GM19351 (cell line): ENCODE measurements around the gene SLC8A1.

Experiments used
- ATAC-seq: cut with Tn5 transposase; IDR thresholded peaks from one replicate; pipeline ENCODE4 v1.9.1; 2021; ENCODE audit warnings: mild to moderate bottlenecking, moderate library complexity; ENCODE audit not compliant: unreplicated experiment

The SLC8A1 gene

GRCh38 chr2:40451918-40452605, at the start of gene SLC8A1:
Gene SLC8A1 (minus strand): TSS chr2:40452090.
- ATAC-seq: peak; percentile 41

GRCh38 chr2:40499437-40499836, 47.5 kb upstream of the SLC8A1 start:
- no peak for ATAC-seq

GRCh38 chr2:40497251-40497859, 45.5 kb upstream of the SLC8A1 start:
- ATAC-seq: no peak

GRCh38 chr2:40489678-40489960, 37.7 kb upstream of the SLC8A1 start:
- no peak for ATAC-seq

- ATAC-seq: no peak
These were observed 37.2 kb upstream of the SLC8A1 start for GRCh38 chr2:40488927-40489677.

- no peak for ATAC-seq
These were observed 36.3 kb upstream of the SLC8A1 start for GRCh38 chr2:40488101-40488601.

- no peak for ATAC-seq
These were observed 35.7 kb upstream of the SLC8A1 start for GRCh38 chr2:40487602-40488001.

GRCh38 chr2:40485854-40486253, 34.0 kb upstream of the SLC8A1 start:
- ATAC-seq: no peak

GRCh38 chr2:40485318-40485717, 33.4 kb upstream of the SLC8A1 start:
- ATAC-seq: no peak

- ATAC-seq: no peak
These were observed 31.8 kb upstream of the SLC8A1 start for GRCh38 chr2:40483549-40484243.

- ATAC-seq: no peak
These were observed 28.7 kb upstream of the SLC8A1 start for GRCh38 chr2:40480596-40480995.

- no peak for ATAC-seq
These were observed 28.2 kb upstream of the SLC8A1 start for GRCh38 chr2:40480073-40480472.

GRCh38 chr2:40477361-40477760, 25.5 kb upstream of the SLC8A1 start:
- ATAC-seq: no peak

- ATAC-seq: no peak
These were observed 24.5 kb upstream of the SLC8A1 start for GRCh38 chr2:40476436-40476835.

- no peak for ATAC-seq
These were observed 22.4 kb upstream of the SLC8A1 start for GRCh38 chr2:40474306-40474705.

- no peak for ATAC-seq
These were observed 20.0 kb upstream of the SLC8A1 start for GRCh38 chr2:40471866-40472265.

GRCh38 chr2:40470822-40471813, 19.2 kb upstream of the SLC8A1 start:
- ATAC-seq: no peak

- no peak for ATAC-seq
These were observed 15.2 kb upstream of the SLC8A1 start for GRCh38 chr2:40466935-40467572.

- no peak for ATAC-seq
These were observed 14.5 kb upstream of the SLC8A1 start for GRCh38 chr2:40466332-40466906.
